Measurements from ENCODE around the gene CFLAR. TPM values are rescaled to one million over a fixed set of nuclear protein-coding genes. Genes with fewer than 3 reads are reported as not detected.

Gene CFLAR
- total and polyA plus RNA-seq, 9 of the 15 experiments (the other 6 are each of a cell fraction or from before 2014, with no cell fraction given): 27.5 to 102 (median 54.0) TPM

GRCh38 chr2:201116959-201117734, 1.2 kb downstream of the CFLAR start (continued):
- TF ChIP-seq E4F1 (CRISPR knock-in tag; IDR thresholded peaks at IDR 0.05; ENCODE audit: borderline replicate concordance): no peak
- TF ChIP-seq ZNF77 (CRISPR knock-in tag; IDR thresholded peaks at IDR 0.05): no peak
- TF ChIP-seq MECOM (CRISPR knock-in tag; IDR thresholded peaks at IDR 0.05): no peak
- TF ChIP-seq EP300 (IDR thresholded peaks at IDR 0.05; ENCODE audit: low read length): peak; percentile 44; the same call in 1 of the 2 replicates
- peak in 1 of 2 experiments; percentile 25; a peak in 1 of 4 replicates for TF ChIP-seq RCOR1 (IDR thresholded peaks at IDR 0.05; ENCODE audit: borderline replicate concordance in 1 of 2, low read depth in 2 of 2, low read length in 2 of 2)
- no peak for TF ChIP-seq POLR2AphosphoS2 (IDR thresholded peaks at IDR 0.05; ENCODE audit: low read length)
- no peak for TF ChIP-seq THAP12 (CRISPR knock-in tag; IDR thresholded peaks at IDR 0.05)
- no peak for TF ChIP-seq NR2F6 (CRISPR knock-in tag; IDR thresholded peaks at IDR 0.05)
- 0 out of 2 replicates have a peak, but pooled peaks have one; percentile 34 for TF ChIP-seq TEAD4 (IDR thresholded peaks at IDR 0.05; ENCODE audit: low read length)
- TF ChIP-seq TEAD4 (CRISPR knock-in tag; IDR thresholded peaks at IDR 0.05; ENCODE audit: borderline replicate concordance): no peak
- no peak for TF ChIP-seq ZNF224 (CRISPR knock-in tag; IDR thresholded peaks at IDR 0.05)
- TF ChIP-seq UBTF (IDR thresholded peaks at IDR 0.05; ENCODE audit: borderline replicate concordance in 1 of 2, low read depth in 2 of 2, low read length in 2 of 2): no peak

Data from K562 (cell line).